H1 (cell line): ENCODE data around the gene CHRNA3. TPM values are rescaled to one million over a fixed set of nuclear protein-coding genes. Genes with fewer than 3 reads are reported as not detected.

Experiments
- CTCF ChIA-PET: fragments of 300-600 bp; sonication (Branson Sonifier 250); formaldehyde crosslinking; loops from one replicate; lab custom pipeline; 2021; ENCODE audit not compliant: partially characterized antibody; lab: Charles Lee
- POLR2A ChIA-PET: fragments of 300-600 bp; sonication (Branson Sonifier 250); formaldehyde crosslinking; loops from one replicate; lab custom pipeline; 2021; ENCODE audit warnings: inconsistent platforms; ENCODE audit not compliant: partially characterized antibody; lab: Charles Lee
- DNase-seq, 2 experiments: peaks; one replicate each; pipeline versions ENCODE4 v3.0.0 to v3.0.0-alpha.2; 2010 to 2022; ENCODE audit warnings: low spot score in 2 of 2, low read depth in 1 of 2, mixed read lengths in 1 of 2
- FAIRE-seq: peaks from 2 replicates; lab custom pipeline; 2011; peaks lifted over from hg19 to GRCh38; lab: Jason Lieb, UNC
- H2AFZ ChIP-seq: 2 replicates; pipeline ENCODE4 v1.8.1; 2012; ENCODE audit warnings: low read length, inconsistent platforms
- H2AK5ac ChIP-seq: 2 replicates; pipeline ENCODE4 v1.6.1; 2013; ENCODE audit warnings: low read depth, low read length
- H2BK120ac ChIP-seq: replicated peaks from 2 replicates; pipeline ENCODE3; 2013; ENCODE audit warnings: low read depth, low read length, inconsistent platforms
- H2BK12ac ChIP-seq: 2 replicates; pipeline ENCODE4 v1.6.1; 2013; ENCODE audit warnings: low read depth, low read length
- H2BK15ac ChIP-seq: 2 replicates; pipeline ENCODE4 v1.6.1; 2013; ENCODE audit warnings: low read length
- H2BK20ac ChIP-seq: 2 replicates; pipeline ENCODE4 v1.6.1; 2013; ENCODE audit warnings: low read length
- H2BK5ac ChIP-seq: 2 replicates; pipeline ENCODE4 v1.6.1; 2013; ENCODE audit warnings: low read depth, low read length
- H3K14ac ChIP-seq: 2 replicates; pipeline ENCODE4 v1.6.1; 2013; ENCODE audit warnings: inconsistent platforms; ENCODE audit not compliant: insufficient read length
- H3K18ac ChIP-seq: 2 replicates; pipeline ENCODE4 v1.6.1; 2013; ENCODE audit warnings: low read length; ENCODE audit errors: extremely low read depth
- H3K23ac ChIP-seq: 2 replicates; pipeline ENCODE4 v1.6.1; 2013; ENCODE audit warnings: inconsistent platforms; ENCODE audit not compliant: insufficient read length
- H3K23me2 ChIP-seq: 2 replicates; pipeline ENCODE4 v1.6.1; 2013; ENCODE audit warnings: low read depth, low read length
- H3K27ac ChIP-seq: 2 replicates; pipeline ENCODE4 v1.6.1; 2011; ENCODE audit warnings: low read depth, low read length, inconsistent platforms
- H3K27me3 ChIP-seq, 4 experiments: replicated peaks in 1 of 4; 1 replicate in 1 of 4; 2 replicates in 3 of 4; pipeline versions ENCODE4 v1.6.1 to v1.8.1; 2011 to 2013; ENCODE audit warnings: low read length in 3 of 4, mild to moderate bottlenecking in 3 of 4, inconsistent platforms in 2 of 4, mixed read lengths in 2 of 4, moderate library complexity in 1 of 4; ENCODE audit not compliant: control insufficient read depth in 3 of 4, insufficient read depth in 3 of 4; ENCODE audit errors: extremely low read depth in 1 of 4
- H3K36me3 ChIP-seq, 4 experiments: 2 replicates each; pipeline versions ENCODE4 v1.6.1 to v1.8.1; 2011 to 2013; ENCODE audit warnings: mild to moderate bottlenecking in 4 of 4, low read length in 3 of 4, moderate library complexity in 2 of 4, control low read depth in 1 of 4, inconsistent platforms in 1 of 4; ENCODE audit not compliant: insufficient read depth in 4 of 4, control insufficient read depth in 2 of 4
- H3K4ac ChIP-seq: replicated peaks from 2 replicates; pipeline ENCODE3; 2013; ENCODE audit warnings: low read length, low read depth, mixed read lengths, inconsistent platforms; ENCODE audit not compliant: insufficient read length
- H3K4me1 ChIP-seq, 4 experiments: replicated peaks in 1 of 4; 1 replicate in 1 of 4; 2 replicates in 3 of 4; pipeline versions ENCODE4 v1.6.1 to v1.8.1; 2011 to 2013; ENCODE audit warnings: low read length in 3 of 4, inconsistent platforms in 2 of 4, mixed read lengths in 1 of 4; ENCODE audit not compliant: insufficient read depth in 4 of 4, control insufficient read depth in 3 of 4
- H3K4me2 ChIP-seq, 2 experiments: 2 replicates each; pipeline versions ENCODE4 v1.6.1 to v1.8.1; 2011 to 2013; ENCODE audit warnings: low read depth in 2 of 2, low read length in 2 of 2, control low read depth in 1 of 2, inconsistent platforms in 1 of 2, mild to moderate bottlenecking in 1 of 2; ENCODE audit not compliant: insufficient read depth in 1 of 2
- H3K4me3 ChIP-seq, 4 experiments: fragments of 200-600, 300-600 bp in 1 of 4; sonication (generic), shearing (Covaris generic), sonication (Bioruptor Twin) in 1 of 4; 2 replicates each; pipeline versions ENCODE4 v1.5.1 to v1.8.1; 2011 to 2016; ENCODE audit warnings: low read length in 4 of 4, low read depth in 3 of 4, control low read depth in 2 of 4, inconsistent platforms in 2 of 4, mild to moderate bottlenecking in 2 of 4, mixed read lengths in 1 of 4, moderate library complexity in 1 of 4; ENCODE audit not compliant: insufficient read depth in 2 of 4; ENCODE audit errors: extremely low read depth in 1 of 4
- H3K56ac ChIP-seq: replicated peaks from 2 replicates; pipeline ENCODE3; 2013; ENCODE audit warnings: low read depth, mild to moderate bottlenecking, mixed read lengths, low read length, inconsistent platforms; ENCODE audit not compliant: insufficient read length
- H3K79me1 ChIP-seq: 2 replicates; pipeline ENCODE4 v1.6.1; 2013; ENCODE audit warnings: low read depth, low read length, control low read depth
- H3K79me2 ChIP-seq, 2 experiments: 2 replicates each; pipeline versions ENCODE4 v1.6.1 to v1.8.1; 2012 to 2013; ENCODE audit warnings: low read length in 2 of 2, mild to moderate bottlenecking in 2 of 2, inconsistent platforms in 1 of 2; ENCODE audit not compliant: insufficient read depth in 2 of 2, control insufficient read depth in 1 of 2
- H3K9ac ChIP-seq, 4 experiments: replicated peaks in 1 of 4; 1 replicate in 1 of 4; 2 replicates in 3 of 4; pipeline versions ENCODE4 v1.6.1 to v1.8.1; 2011 to 2013; ENCODE audit warnings: low read depth in 3 of 4, low read length in 3 of 4, control low read depth in 2 of 4, mild to moderate bottlenecking in 2 of 4, moderate library complexity in 2 of 4, inconsistent platforms in 1 of 4; ENCODE audit errors: extremely low read depth in 1 of 4
- H3K9me3 ChIP-seq, 2 experiments: 2 replicates each; pipeline versions ENCODE4 v1.6.1 to v1.8.1; 2012 to 2013; ENCODE audit warnings: mild to moderate bottlenecking in 2 of 2, moderate library complexity in 2 of 2, control low read depth in 1 of 2, inconsistent platforms in 1 of 2, low read depth in 1 of 2, low read length in 1 of 2, mixed read lengths in 1 of 2; ENCODE audit not compliant: insufficient read depth in 2 of 2
- H4K20me1 ChIP-seq, 2 experiments: replicated peaks in 1 of 2; 2 replicates each; pipeline versions ENCODE3 to v1.8.1; 2011 to 2013; ENCODE audit warnings: inconsistent platforms in 2 of 2, low read length in 2 of 2, mild to moderate bottlenecking in 1 of 2; ENCODE audit not compliant: insufficient read depth in 2 of 2, control insufficient read depth in 1 of 2
- H4K5ac ChIP-seq: 2 replicates; pipeline ENCODE4 v1.6.1; 2013; ENCODE audit warnings: low read length, low read depth, mixed read lengths, inconsistent platforms; ENCODE audit not compliant: insufficient read length
- H4K8ac ChIP-seq: 2 replicates; pipeline ENCODE4 v1.8.0; 2013; ENCODE audit warnings: mild to moderate bottlenecking, moderate library complexity, low read length, inconsistent platforms; ENCODE audit not compliant: insufficient read depth; ENCODE audit errors: extremely low read depth
- H4K91ac ChIP-seq: replicated peaks from 2 replicates; pipeline ENCODE3; 2013; ENCODE audit warnings: low read length, mixed read lengths, inconsistent platforms; ENCODE audit not compliant: insufficient read length
- ATF2 ChIP-seq: IDR thresholded peaks from 2 replicates; pipeline ENCODE4 v1.6.1; 2012; ENCODE audit warnings: low read length, inconsistent platforms
- CHD1 ChIP-seq: IDR thresholded peaks from 2 replicates; pipeline ENCODE4 v1.6.1; 2012; ENCODE audit warnings: low read depth, low read length, improper control_type of control experiment
- CTBP2 ChIP-seq: IDR thresholded peaks from 2 replicates; pipeline ENCODE4 v1.7.0; 2011; ENCODE audit warnings: borderline replicate concordance, mild to moderate bottlenecking, moderate library complexity, mixed read lengths, low read length; ENCODE audit not compliant: insufficient read depth, insufficient read length
- GTF2F1 ChIP-seq: IDR thresholded peaks from 2 replicates; pipeline ENCODE4 v1.6.1; 2012; ENCODE audit warnings: low read depth, low read length, improper control_type of control experiment, borderline replicate concordance
- HDAC6 ChIP-seq: IDR thresholded peaks from one replicate; pipeline ENCODE4 v1.7.1; 2012; ENCODE audit warnings: low read depth, mild to moderate bottlenecking, inconsistent platforms, low read length, moderate library complexity
- KDM4A ChIP-seq: IDR thresholded peaks from one replicate; pipeline ENCODE4 v1.7.1; 2012; ENCODE audit warnings: low read depth, mild to moderate bottlenecking, moderate library complexity, low read length, inconsistent platforms; ENCODE audit not compliant: severe bottlenecking
- PHF8 ChIP-seq: fragments of 200-600 bp; sonication (generic); conservative IDR thresholded peaks from 2 replicates; pipeline ENCODE4 v1.7.1; 2012; ENCODE audit warnings: low read depth, mild to moderate bottlenecking, inconsistent platforms, low read length, moderate library complexity
- POLR2AphosphoS5 ChIP-seq: IDR thresholded peaks from 2 replicates; pipeline ENCODE4 v1.6.1; 2011; ENCODE audit warnings: low read depth, low read length
- POU5F1 ChIP-seq: IDR thresholded peaks from 2 replicates; pipeline ENCODE4 v1.6.1; 2011; ENCODE audit warnings: low read depth, mild to moderate bottlenecking, low read length, moderate library complexity
- SP1 ChIP-seq: IDR thresholded peaks from 2 replicates; pipeline ENCODE4 v1.6.1; 2011; ENCODE audit warnings: low read depth, low read length
- SP2 ChIP-seq: IDR thresholded peaks from 2 replicates; pipeline ENCODE4 v1.6.1; 2012; ENCODE audit warnings: mild to moderate bottlenecking, low read length, inconsistent platforms
- SRF ChIP-seq: IDR thresholded peaks from 2 replicates; pipeline ENCODE4 v1.6.1; 2011; ENCODE audit warnings: mild to moderate bottlenecking, low read depth, low read length, moderate library complexity
- WGBS, 2 experiments: shearing (Covaris generic) in 1 of 2; methylation state at CpG; one replicate each; pipeline versions ENCODE4 v1.1.6 to v1.1.7; 2013 to 2015; ENCODE audit warnings: low lambda C conversion rate in 2 of 2, mixed read lengths in 2 of 2, inconsistent platforms in 1 of 2, low coverage in 1 of 2, missing lambda C conversion rate in 1 of 2; ENCODE audit not compliant: insufficient replicate concordance in 2 of 2, insufficient coverage in 1 of 2, insufficient read length in 1 of 2; ENCODE audit errors: extremely low coverage in 1 of 2, missing lambda C conversion rate in 1 of 2; 5-methylcytosine and 5-hydroxymethylcytosine counted together
- polyA plus RNA-seq, 7 experiments: library from polyadenylated mRNA; depleted of rRNA in 3 of 7; stranded (reverse) in 5 of 7; unstranded in 2 of 7; fragments of >200 nt in 5 of 7; fragments of 200-250 nt in 2 of 7; gene quantifications; 1 replicate in 5 of 7; 2 replicates in 1 of 7; 4 replicates in 1 of 7; pipeline versions ENCODE4 v1.2.1 to v1.2.3, GENCODE V29; 2011 to 2013; ENCODE audit warnings: missing spikeins in 2 of 7, mixed read lengths in 2 of 7
- total RNA-seq: library from RNA; stranded (reverse); fragmentation: NEBNext Ultra II Directional; extraction: Animal tissue kit (Norgen Biotek cat#: 25700); gene quantifications from 2 replicates; pipeline ENCODE4 v1.2.1, GENCODE V29; 2021

Gene CHRNA3
- total and polyA plus RNA-seq, 2 of the 8 experiments (the other 6 are each of a cell fraction or from before 2014, with no cell fraction given) = 2.1 to 4.7 TPM

- H2BK12ac ChIP-seq = no peak overlapping the region
- no peak overlapping the region for H3K56ac ChIP-seq
- FAIRE-seq = no peak
- H2AK5ac ChIP-seq = no peak overlapping the region
- H3K23ac ChIP-seq = no peak overlapping the region
- no peak overlapping the region for H3K4me2 ChIP-seq
- POLR2A ChIA-PET = no interaction called here
- no peak overlapping the region for H2BK15ac ChIP-seq
- H3K4me3 ChIP-seq = no peak overlapping the region
- H3K27me3 ChIP-seq = peaks cover 6 to 35% (median 32%) of the 10 kb centered on the region in 4 experiments
- WGBS, 2 experiments = 92% methylated on average over 7 of the region's 7 CpGs; no CpG with 5 or more reads in 1 of the 2 experiments
- no peak overlapping the region for H2BK120ac ChIP-seq
- H2AFZ ChIP-seq = no peak overlapping the region
- no peaks in the 10 kb centered on the region for H4K20me1 ChIP-seq
- no peak overlapping the region for H4K5ac ChIP-seq
- peaks cover 0 to 10% (median 2%) of the 10 kb centered on the region in 4 experiments; a peak in 6 of 7 replicates for H3K4me1 ChIP-seq
- H3K14ac ChIP-seq = no peak overlapping the region
- H3K9ac ChIP-seq = no peak overlapping the region
- no peaks in the 10 kb centered on the region for H3K79me1 ChIP-seq
- peaks cover 14% of the 10 kb centered on the region; the same call in 1 of the 2 replicates for H3K23me2 ChIP-seq
- no peak overlapping the region for H4K91ac ChIP-seq
- H3K18ac ChIP-seq = no peak overlapping the region
- no peaks in the 10 kb centered on the region for H3K79me2 ChIP-seq
- H2BK5ac ChIP-seq = no peak overlapping the region
- no peak overlapping the region for H3K27ac ChIP-seq
- H3K4ac ChIP-seq = no peak overlapping the region
- H4K8ac ChIP-seq = no peak overlapping the region
- CTCF ChIA-PET = interaction anchor here (0.7 to 6.1 kb wide), 5 partner anchors 8 to 116 kb away, joined by 3 to 49 read pairs (median 4); no protein-coding TSS in a partner anchor
- DNase-seq = no peak
- no peak overlapping the region for H2BK20ac ChIP-seq
- H3K36me3 ChIP-seq = no peaks in the 10 kb centered on the region
- no peaks in the 10 kb centered on the region for H3K9me3 ChIP-seq
- TF ChIP-seq CHD1 (no peak), KDM4A (no peak), SRF (no peak), GTF2F1 (no peak), POU5F1 (no peak), CTBP2 (no peak), HDAC6 (no peak), SP1 (no peak), SP2 (no peak), ATF2 (no peak), POLR2AphosphoS5 (no peak), PHF8 (no peak)
Measured at GRCh38 chr15:78623786-78624497, 3.1 kb upstream of the CHRNA3 start.
